T-helper 1 cell treated with Interleukin-12 subunit alpha and Interleukin-12 subunit beta and Interleukin-4 antibody, amounts not matched to agents 30 μg/mL and 1 μg/mL, for 36 hours (primary cell): ENCODE measurements around the gene ZMIZ1.

Experiments used
- H3K27ac Mint-ChIP-seq: one replicate; pipeline ENCODE4 v1.8.0; 2021; ENCODE audit warnings: mild to moderate bottlenecking, mixed read lengths
- H3K27me3 Mint-ChIP-seq: one replicate; pipeline ENCODE4 v1.8.0; 2021; ENCODE audit warnings: low read depth, mixed read lengths
- H3K36me3 Mint-ChIP-seq: one replicate; pipeline ENCODE4 v1.8.0; 2021; ENCODE audit warnings: low read depth, mixed read lengths
- H3K4me1 Mint-ChIP-seq: one replicate; pipeline ENCODE4 v1.8.0; 2021; ENCODE audit warnings: low read depth, mixed read lengths
- H3K4me3 Mint-ChIP-seq: one replicate; pipeline ENCODE4 v1.8.0; 2021; ENCODE audit warnings: mild to moderate bottlenecking, moderate library complexity, mixed read lengths
- H3K9me3 Mint-ChIP-seq: one replicate; pipeline ENCODE4 v1.8.0; 2021; ENCODE audit warnings: mixed read lengths

Gene ZMIZ1

GRCh38 chr10:79054203-79055099 lies 14.3 kb upstream of the ZMIZ1 start:
- Mint-ChIP-seq H3K4me1 (peaks cover 8% of the 10 kb centered on the region), H3K9me3 (no peaks in the 10 kb centered on the region), H3K4me3 (no peak overlapping the region), H3K27me3 (no peaks in the 10 kb centered on the region), H3K27ac (no peak overlapping the region), H3K36me3 (peaks cover 2% of the 10 kb centered on the region)

GRCh38 chr10:79055100-79055782 lies 13.5 kb upstream of the ZMIZ1 start:
- no peak overlapping the region for H3K27ac Mint-ChIP-seq
- H3K9me3 Mint-ChIP-seq, result no peaks in the 10 kb centered on the region
- H3K27me3 Mint-ChIP-seq, result peaks cover 4% of the 10 kb centered on the region
- H3K4me3 Mint-ChIP-seq, result no peak overlapping the region
- no peaks in the 10 kb centered on the region for H3K36me3 Mint-ChIP-seq
- peaks cover 4% of the 10 kb centered on the region for H3K4me1 Mint-ChIP-seq

- Mint-ChIP-seq H3K4me1 (peaks cover 2% of the 10 kb centered on the region), H3K27ac (no peak overlapping the region), H3K36me3 (no peaks in the 10 kb centered on the region), H3K4me3 (no peak overlapping the region), H3K27me3 (peaks cover 10% of the 10 kb centered on the region), H3K9me3 (no peaks in the 10 kb centered on the region)
Measured at GRCh38 chr10:79055892-79056291, 12.9 kb upstream of the ZMIZ1 start.

GRCh38 chr10:79056361-79056735 lies 12.4 kb upstream of the ZMIZ1 start:
- no peak overlapping the region for H3K4me3 Mint-ChIP-seq
- H3K36me3 Mint-ChIP-seq, result no peaks in the 10 kb centered on the region
- H3K9me3 Mint-ChIP-seq, result no peaks in the 10 kb centered on the region
- no peak overlapping the region for H3K27ac Mint-ChIP-seq
- peaks cover under 1% of the 10 kb centered on the region for H3K4me1 Mint-ChIP-seq
- H3K27me3 Mint-ChIP-seq, result peaks cover 15% of the 10 kb centered on the region

GRCh38 chr10:79056736-79057391 lies 11.9 kb upstream of the ZMIZ1 start:
- peaks cover 15% of the 10 kb centered on the region for H3K27me3 Mint-ChIP-seq
- no peak overlapping the region for H3K4me3 Mint-ChIP-seq
- no peaks in the 10 kb centered on the region for H3K36me3 Mint-ChIP-seq
- no peaks in the 10 kb centered on the region for H3K4me1 Mint-ChIP-seq
- no peaks in the 10 kb centered on the region for H3K9me3 Mint-ChIP-seq
- no peak overlapping the region for H3K27ac Mint-ChIP-seq

GRCh38 chr10:79057481-79058275 lies 11.1 kb upstream of the ZMIZ1 start:
- H3K27ac Mint-ChIP-seq, result no peak overlapping the region
- H3K27me3 Mint-ChIP-seq, result peaks cover 15% of the 10 kb centered on the region
- no peak overlapping the region for H3K4me3 Mint-ChIP-seq
- H3K36me3 Mint-ChIP-seq, result no peaks in the 10 kb centered on the region
- no peaks in the 10 kb centered on the region for H3K9me3 Mint-ChIP-seq
- H3K4me1 Mint-ChIP-seq, result peaks cover 2% of the 10 kb centered on the region

- Mint-ChIP-seq H3K27ac (no peak overlapping the region), H3K9me3 (no peaks in the 10 kb centered on the region), H3K27me3 (peaks cover 15% of the 10 kb centered on the region), H3K4me3 (no peak overlapping the region), H3K4me1 (peaks cover 15% of the 10 kb centered on the region), H3K36me3 (no peaks in the 10 kb centered on the region)
Measured at GRCh38 chr10:79058899-79059841, 9.6 kb upstream of the ZMIZ1 start.

- Mint-ChIP-seq H3K4me1 (peaks cover 23% of the 10 kb centered on the region), H3K27me3 (peaks cover 15% of the 10 kb centered on the region), H3K9me3 (no peaks in the 10 kb centered on the region), H3K36me3 (no peaks in the 10 kb centered on the region), H3K27ac (no peak overlapping the region), H3K4me3 (no peak overlapping the region)
Measured at GRCh38 chr10:79059859-79060379, 8.8 kb upstream of the ZMIZ1 start.

GRCh38 chr10:79060641-79061255 lies 8.0 kb upstream of the ZMIZ1 start:
- Mint-ChIP-seq H3K27me3 (peaks cover 15% of the 10 kb centered on the region), H3K36me3 (no peaks in the 10 kb centered on the region), H3K27ac (no peak overlapping the region), H3K4me3 (no peak overlapping the region), H3K4me1 (peaks cover 31% of the 10 kb centered on the region), H3K9me3 (no peaks in the 10 kb centered on the region)

GRCh38 chr10:79061441-79062315 lies 7.1 kb upstream of the ZMIZ1 start:
- Mint-ChIP-seq H3K27ac (no peak overlapping the region), H3K36me3 (no peaks in the 10 kb centered on the region), H3K27me3 (peaks cover 15% of the 10 kb centered on the region), H3K9me3 (no peaks in the 10 kb centered on the region), H3K4me1 (peaks cover 32% of the 10 kb centered on the region), H3K4me3 (no peak overlapping the region)

- Mint-ChIP-seq H3K36me3 (no peaks in the 10 kb centered on the region), H3K9me3 (no peaks in the 10 kb centered on the region), H3K27me3 (peaks cover 15% of the 10 kb centered on the region), H3K4me3 (peak overlapping the region; percentile 11), H3K4me1 (peaks cover 35% of the 10 kb centered on the region), H3K27ac (peak overlapping the region; percentile 45)
Measured at GRCh38 chr10:79063071-79063491, 5.7 kb upstream of the ZMIZ1 start.
